Adipocyte (in vitro differentiated cells): ENCODE data around the gene SLC10A7.

Experiments
- DNase-seq: peaks from one replicate; pipeline ENCODE4 v3.0.0-alpha.2; 2015; ENCODE audit warnings: low read depth
- H3K27me3 ChIP-seq: replicated peaks from 2 replicates; pipeline ENCODE4 v1.7.0; 2013; ENCODE audit warnings: mild to moderate bottlenecking, low read length, moderate library complexity; ENCODE audit not compliant: control insufficient read depth, insufficient read depth
- H3K36me3 ChIP-seq: 2 replicates; pipeline ENCODE4 v1.7.0; 2013; ENCODE audit warnings: low read length, mild to moderate bottlenecking, moderate library complexity; ENCODE audit not compliant: control insufficient read depth, insufficient read depth, severe bottlenecking
- H3K4me1 ChIP-seq: 2 replicates; pipeline ENCODE4 v1.7.0; 2013; ENCODE audit warnings: mild to moderate bottlenecking, low read length, moderate library complexity; ENCODE audit not compliant: control insufficient read depth, insufficient read depth
- H3K4me3 ChIP-seq: 2 replicates; pipeline ENCODE4 v1.7.0; 2013; ENCODE audit warnings: mild to moderate bottlenecking, low read length, moderate library complexity
- H3K9ac ChIP-seq: 2 replicates; pipeline ENCODE4 v1.7.0; 2013; ENCODE audit warnings: mild to moderate bottlenecking, low read length, moderate library complexity
- H3K9me3 ChIP-seq: 2 replicates; pipeline ENCODE4 v1.7.0; 2013; ENCODE audit warnings: mild to moderate bottlenecking, low read length, moderate library complexity; ENCODE audit not compliant: control insufficient read depth

The SLC10A7 gene

GRCh38 chr4:146349306-146349705 is 172.4 kb downstream of the SLC10A7 start:
- DNase-seq: no peak
- peaks cover 7% of the 10 kb centered on the region for H3K4me1 ChIP-seq
- no peak overlapping the region for H3K4me3 ChIP-seq
- no peaks in the 10 kb centered on the region for H3K36me3 ChIP-seq
- H3K9ac ChIP-seq: no peak overlapping the region
- no peaks in the 10 kb centered on the region for H3K9me3 ChIP-seq
- H3K27me3 ChIP-seq: no peaks in the 10 kb centered on the region

- Histone ChIP-seq H3K4me1 (peaks cover 7% of the 10 kb centered on the region), H3K9me3 (no peaks in the 10 kb centered on the region), H3K36me3 (no peaks in the 10 kb centered on the region), H3K9ac (no peak overlapping the region), H3K4me3 (no peak overlapping the region), H3K27me3 (no peaks in the 10 kb centered on the region)
- no peak for DNase-seq
These were observed 173.9 kb downstream of the SLC10A7 start for GRCh38 chr4:146347822-146348221.

- Histone ChIP-seq H3K4me3 (no peak overlapping the region), H3K9ac (no peak overlapping the region), H3K36me3 (no peaks in the 10 kb centered on the region), H3K4me1 (peaks cover 7% of the 10 kb centered on the region), H3K27me3 (no peaks in the 10 kb centered on the region), H3K9me3 (no peaks in the 10 kb centered on the region)
- no peak for DNase-seq
These were observed 175.5 kb downstream of the SLC10A7 start for GRCh38 chr4:146346276-146346675.

GRCh38 chr4:146343776-146344175 is 178.0 kb downstream of the SLC10A7 start:
- Histone ChIP-seq H3K9ac (no peak overlapping the region), H3K27me3 (no peaks in the 10 kb centered on the region), H3K9me3 (no peaks in the 10 kb centered on the region), H3K4me3 (no peak overlapping the region), H3K36me3 (no peaks in the 10 kb centered on the region), H3K4me1 (peaks cover 7% of the 10 kb centered on the region)
- DNase-seq: no peak

GRCh38 chr4:146343199-146343598 is 178.5 kb downstream of the SLC10A7 start:
- no peaks in the 10 kb centered on the region for H3K9me3 ChIP-seq
- H3K4me3 ChIP-seq: no peak overlapping the region
- H3K27me3 ChIP-seq: no peaks in the 10 kb centered on the region
- no peak overlapping the region for H3K9ac ChIP-seq
- DNase-seq: no peak
- peaks cover 7% of the 10 kb centered on the region for H3K4me1 ChIP-seq
- H3K36me3 ChIP-seq: no peaks in the 10 kb centered on the region

GRCh38 chr4:146342600-146343192 is 179.0 kb downstream of the SLC10A7 start:
- Histone ChIP-seq H3K36me3 (no peaks in the 10 kb centered on the region), H3K9me3 (no peaks in the 10 kb centered on the region), H3K4me3 (no peak overlapping the region), H3K9ac (no peak overlapping the region), H3K27me3 (no peaks in the 10 kb centered on the region), H3K4me1 (peaks cover 7% of the 10 kb centered on the region)
- peak; percentile 81 for DNase-seq

GRCh38 chr4:146340798-146341197 is 180.9 kb downstream of the SLC10A7 start:
- Histone ChIP-seq H3K9me3 (no peaks in the 10 kb centered on the region), H3K36me3 (no peaks in the 10 kb centered on the region), H3K27me3 (no peaks in the 10 kb centered on the region), H3K4me3 (no peak overlapping the region), H3K9ac (no peak overlapping the region), H3K4me1 (peaks cover 9% of the 10 kb centered on the region)
- DNase-seq: peak; percentile 70

- Histone ChIP-seq H3K36me3 (no peaks in the 10 kb centered on the region), H3K9me3 (no peaks in the 10 kb centered on the region), H3K27me3 (no peaks in the 10 kb centered on the region), H3K4me3 (no peak overlapping the region), H3K4me1 (peaks cover 30% of the 10 kb centered on the region), H3K9ac (no peak overlapping the region)
- no peak for DNase-seq
These were observed 183.2 kb downstream of the SLC10A7 start for GRCh38 chr4:146338512-146338911.

- peaks cover 34% of the 10 kb centered on the region for H3K4me1 ChIP-seq
- H3K9me3 ChIP-seq: no peaks in the 10 kb centered on the region
- DNase-seq: peak; percentile 28
- no peaks in the 10 kb centered on the region for H3K36me3 ChIP-seq
- H3K4me3 ChIP-seq: no peak overlapping the region
- H3K9ac ChIP-seq: no peak overlapping the region
- no peaks in the 10 kb centered on the region for H3K27me3 ChIP-seq
These were observed 185.3 kb downstream of the SLC10A7 start for GRCh38 chr4:146336410-146336807.

GRCh38 chr4:146335763-146336409 is 185.9 kb downstream of the SLC10A7 start:
- no peak overlapping the region for H3K4me3 ChIP-seq
- no peak overlapping the region for H3K9ac ChIP-seq
- peaks cover 34% of the 10 kb centered on the region for H3K4me1 ChIP-seq
- no peaks in the 10 kb centered on the region for H3K9me3 ChIP-seq
- H3K36me3 ChIP-seq: no peaks in the 10 kb centered on the region
- DNase-seq: peak; percentile 68
- H3K27me3 ChIP-seq: no peaks in the 10 kb centered on the region

- no peaks in the 10 kb centered on the region for H3K36me3 ChIP-seq
- H3K27me3 ChIP-seq: no peaks in the 10 kb centered on the region
- H3K4me3 ChIP-seq: peak overlapping the region; percentile 18
- DNase-seq: no peak
- peaks cover 35% of the 10 kb centered on the region for H3K4me1 ChIP-seq
- H3K9ac ChIP-seq: no peak overlapping the region
- no peaks in the 10 kb centered on the region for H3K9me3 ChIP-seq
These were observed 186.8 kb downstream of the SLC10A7 start for GRCh38 chr4:146334862-146335449.
